Type B pancreatic cell (in vitro differentiated cells): ENCODE data around the gene PAK1. TPM values are rescaled to one million over a fixed set of nuclear protein-coding genes. Genes with fewer than 3 reads are reported as not detected.

ENCODE experiments used
- DNase-seq: peaks from one replicate; pipeline ENCODE4 v3.0.0; 2021; ENCODE audit warnings: mixed read lengths; ENCODE audit not compliant: unreplicated experiment; ENCODE audit errors: extremely low spot score
- H3K27ac Mint-ChIP-seq: 2 replicates; pipeline ENCODE4 v1.8.0; 2021; ENCODE audit warnings: mild to moderate bottlenecking, mixed read lengths
- H3K27me3 Mint-ChIP-seq: 2 replicates; pipeline ENCODE4 v1.8.0; 2021; ENCODE audit warnings: mixed read lengths
- H3K36me3 Mint-ChIP-seq: 2 replicates; pipeline ENCODE4 v1.8.0; 2021; ENCODE audit warnings: mixed read lengths
- H3K4me1 Mint-ChIP-seq: one replicate; pipeline ENCODE4 v1.8.0; 2021; ENCODE audit warnings: mixed read lengths; ENCODE audit not compliant: unreplicated experiment
- H3K4me3 Mint-ChIP-seq: 2 replicates; pipeline ENCODE4 v1.8.0; 2021; ENCODE audit warnings: mild to moderate bottlenecking, mixed read lengths
- H3K9me3 Mint-ChIP-seq: 2 replicates; pipeline ENCODE4 v1.8.0; 2021; ENCODE audit warnings: mixed read lengths
- CTCF ChIP-seq: fragments of 200-600 bp; sonication (generic); conservative IDR thresholded peaks from 2 replicates; pipeline ENCODE4 v1.5.0; 2021; ENCODE audit warnings: antibody characterized with exemption, mild to moderate bottlenecking
- total RNA-seq: library from RNA; stranded (reverse); gene quantifications from 2 replicates; pipeline ENCODE4 v1.2.1, GENCODE V29; 2021; ENCODE audit warnings: low replicate concordance

PAK1 gene
- total RNA-seq, 1 donor from 2014 or later, result 70.3 TPM

- Mint-ChIP-seq H3K27me3 (no peaks in the 10 kb centered on the region), H3K9me3 (no peaks in the 10 kb centered on the region), H3K4me3 (no peak overlapping the region), H3K36me3 (no peaks in the 10 kb centered on the region), H3K27ac (no peak overlapping the region), H3K4me1 (no peaks in the 10 kb centered on the region)
- no peak for DNase-seq
- TF ChIP-seq CTCF, result no peak
Measured at GRCh38 chr11:77517226-77517625, 43.3 kb upstream of the PAK1 start.

- no peak for TF ChIP-seq CTCF
- no peaks in the 10 kb centered on the region for H3K4me1 Mint-ChIP-seq
- H3K4me3 Mint-ChIP-seq, result no peak overlapping the region
- no peaks in the 10 kb centered on the region for H3K27me3 Mint-ChIP-seq
- H3K36me3 Mint-ChIP-seq, result no peaks in the 10 kb centered on the region
- H3K27ac Mint-ChIP-seq, result no peak overlapping the region
- no peaks in the 10 kb centered on the region for H3K9me3 Mint-ChIP-seq
- no peak for DNase-seq
Measured at GRCh38 chr11:77515483-77515882, 41.6 kb upstream of the PAK1 start.

GRCh38 chr11:77515063-77515462, 41.2 kb upstream of the PAK1 start:
- H3K36me3 Mint-ChIP-seq, result no peaks in the 10 kb centered on the region
- no peak overlapping the region for H3K27ac Mint-ChIP-seq
- H3K27me3 Mint-ChIP-seq, result no peaks in the 10 kb centered on the region
- no peak for TF ChIP-seq CTCF
- no peak for DNase-seq
- peaks cover under 1% of the 10 kb centered on the region for H3K9me3 Mint-ChIP-seq
- no peaks in the 10 kb centered on the region for H3K4me1 Mint-ChIP-seq
- no peak overlapping the region for H3K4me3 Mint-ChIP-seq

GRCh38 chr11:77512092-77512491, 38.2 kb upstream of the PAK1 start:
- Mint-ChIP-seq H3K27ac (no peak overlapping the region), H3K4me1 (peaks cover under 1% of the 10 kb centered on the region), H3K9me3 (peaks cover 6% of the 10 kb centered on the region), H3K27me3 (no peaks in the 10 kb centered on the region), H3K36me3 (no peaks in the 10 kb centered on the region), H3K4me3 (no peak overlapping the region)
- no peak for DNase-seq
- no peak for TF ChIP-seq CTCF

GRCh38 chr11:77510851-77511250, 37.0 kb upstream of the PAK1 start:
- TF ChIP-seq CTCF, result no peak
- H3K4me1 Mint-ChIP-seq, result peaks cover 9% of the 10 kb centered on the region
- H3K27me3 Mint-ChIP-seq, result no peaks in the 10 kb centered on the region
- H3K9me3 Mint-ChIP-seq, result peaks cover 6% of the 10 kb centered on the region
- H3K36me3 Mint-ChIP-seq, result no peaks in the 10 kb centered on the region
- DNase-seq, result no peak
- no peak overlapping the region for H3K27ac Mint-ChIP-seq
- H3K4me3 Mint-ChIP-seq, result no peak overlapping the region

GRCh38 chr11:77510095-77510494, 36.2 kb upstream of the PAK1 start:
- H3K27ac Mint-ChIP-seq, result no peak overlapping the region
- no peak overlapping the region for H3K4me3 Mint-ChIP-seq
- H3K4me1 Mint-ChIP-seq, result peaks cover 9% of the 10 kb centered on the region
- no peak for TF ChIP-seq CTCF
- peaks cover 6% of the 10 kb centered on the region for H3K9me3 Mint-ChIP-seq
- no peaks in the 10 kb centered on the region for H3K27me3 Mint-ChIP-seq
- H3K36me3 Mint-ChIP-seq, result no peaks in the 10 kb centered on the region
- no peak for DNase-seq
